GM23248 (cell line): ENCODE measurements around the gene CAMTA2. TPM values are rescaled to one million over a fixed set of nuclear protein-coding genes. Genes with fewer than 3 reads are reported as not detected.
A peak's percentile ranks its signal among the peaks of the same experiment; 100 is the strongest.

ENCODE experiments used
- DNase-seq: peaks from one replicate; pipeline ENCODE4 v3.0.0-alpha.2; 2015
- H2AFZ ChIP-seq: fragments of 200-600 bp; sonication (generic); 2 replicates; pipeline ENCODE4 v1.6.1; 2016; ENCODE audit warnings: antibody characterized with exemption
- H3F3A ChIP-seq: fragments of 200-600 bp; sonication (generic); 2 replicates; pipeline ENCODE4 v1.6.1; 2016; ENCODE audit warnings: mild to moderate bottlenecking, antibody characterized with exemption, mixed run types; ENCODE audit not compliant: insufficient read depth
- H3K27ac ChIP-seq: fragments of 200-600 bp; sonication (generic); 2 replicates; pipeline ENCODE4 v1.5.1; 2016; ENCODE audit warnings: mild to moderate bottlenecking
- H3K27me3 ChIP-seq: fragments of 200-600 bp; sonication (generic); replicated peaks from 2 replicates; pipeline ENCODE4 v1.6.1; 2016; ENCODE audit warnings: mild to moderate bottlenecking; ENCODE audit not compliant: insufficient read depth
- H3K36me3 ChIP-seq: fragments of 200-600 bp; sonication (generic); 2 replicates; pipeline ENCODE4 v1.6.1; 2016; ENCODE audit warnings: low read depth, mild to moderate bottlenecking
- H3K4me1 ChIP-seq: fragments of 200-600 bp; sonication (generic); 2 replicates; pipeline ENCODE4 v1.6.1; 2016; ENCODE audit warnings: mild to moderate bottlenecking; ENCODE audit not compliant: insufficient read depth
- H3K4me2 ChIP-seq: fragments of 200-600 bp; sonication (generic); one replicate; pipeline ENCODE4 v1.6.1; 2016; ENCODE audit warnings: mild to moderate bottlenecking; ENCODE audit not compliant: unreplicated experiment
- H3K4me3 ChIP-seq: fragments of 200-600 bp; sonication (generic); 2 replicates; pipeline ENCODE4 v1.5.1; 2016; ENCODE audit warnings: mild to moderate bottlenecking
- H3K79me2 ChIP-seq: fragments of 200-600 bp; sonication (generic); 2 replicates; pipeline ENCODE4 v1.6.1; 2016; ENCODE audit warnings: mild to moderate bottlenecking; ENCODE audit not compliant: insufficient read depth
- H3K9ac ChIP-seq: fragments of 200-600 bp; sonication (generic); 2 replicates; pipeline ENCODE4 v1.6.1; 2016; ENCODE audit warnings: mild to moderate bottlenecking
- H3K9me2 ChIP-seq: fragments of 200-600 bp; sonication (generic); 2 replicates; pipeline ENCODE4 v1.6.1; 2016; ENCODE audit warnings: mixed run types, mild to moderate bottlenecking, moderate library complexity; ENCODE audit not compliant: insufficient read depth
- H3K9me3 ChIP-seq: fragments of 200-600 bp; sonication (generic); one replicate; pipeline ENCODE4 v1.6.1; 2017; ENCODE audit warnings: low read depth
- H4K20me1 ChIP-seq: fragments of 200-600 bp; sonication (generic); 2 replicates; pipeline ENCODE4 v1.6.0; 2016; ENCODE audit not compliant: insufficient read depth
- EZH2 ChIP-seq: fragments of 200-600 bp; sonication (generic); IDR thresholded peaks from 2 replicates; pipeline ENCODE4 v1.6.1; 2018; ENCODE audit warnings: antibody characterized with exemption, mild to moderate bottlenecking; ENCODE audit not compliant: insufficient read depth, poor library complexity, severe bottlenecking
- EZH2phosphoT487 ChIP-seq: fragments of 200-600 bp; sonication (generic); IDR thresholded peaks from 2 replicates; pipeline ENCODE4 v1.6.1; 2018; ENCODE audit warnings: antibody characterized with exemption, moderate library complexity, mild to moderate bottlenecking, low read depth; ENCODE audit not compliant: insufficient read depth
- WGBS, 2 experiments: methylation state at CpG; one replicate each; pipeline ENCODE4 v1.1.6; 2015 to 2017; ENCODE audit warnings: low lambda C conversion rate in 2 of 2, low coverage in 1 of 2; ENCODE audit errors: missing lambda C conversion rate in 2 of 2; 5-methylcytosine and 5-hydroxymethylcytosine counted together
- in situ Hi-C: fragments of 300-500 bp; cut with MboI; formaldehyde crosslinking; loops from 2 replicates; pipeline ENCODE4 v1.15.0; 2020
- polyA plus RNA-seq: library from polyadenylated mRNA; unstranded; fragments of >200 nt; fragmentation: Nextera tagmentation; extraction: Ambion mirVana; gene quantifications from 2 replicates; pipeline ENCODE4 v1.2.1, GENCODE V29; 2016
- total RNA-seq: library from RNA; depleted of rRNA; stranded (reverse); fragments of >200 nt; shearing (Covaris generic); gene quantifications from 2 replicates; pipeline ENCODE4 v1.2.3, GENCODE V29; 2014

CAMTA2 gene
- total and polyA plus RNA-seq, 2 experiments from 2014 or later: 10.1 to 28.8 TPM

- Histone ChIP-seq H2AFZ (no peak overlapping the region), H3K79me2 (no peaks in the 10 kb centered on the region), H3K9me2 (no peaks in the 10 kb centered on the region), H3K9ac (no peak overlapping the region), H3K4me1 (peaks cover 10% of the 10 kb centered on the region), H3K4me2 (no peak overlapping the region), H3K36me3 (peaks cover 39% of the 10 kb centered on the region), H3F3A (0 out of 2 replicates have a peak, but pooled peaks cover 4% of the 10 kb centered on the region), H3K27ac (peak overlapping the region; percentile 52), H4K20me1 (no peaks in the 10 kb centered on the region), H3K27me3 (no peaks in the 10 kb centered on the region), H3K4me3 (no peak overlapping the region), H3K9me3 (no peaks in the 10 kb centered on the region)
- no peak for TF ChIP-seq EZH2
- TF ChIP-seq EZH2phosphoT487: no peak
- DNase-seq: peak; percentile 87
- WGBS, 2 experiments: 60 to 68% methylated on average over 6 of the region's 6 CpGs
- in situ Hi-C loops: no loop called here
Measured at GRCh38 chr17:5011928-5012327, 24.5 kb upstream of the CAMTA2 start.

- H2AFZ ChIP-seq: no peak overlapping the region
- no peaks in the 10 kb centered on the region for H3K9me2 ChIP-seq
- no peak for DNase-seq
- no peak overlapping the region for H3K4me2 ChIP-seq
- no peaks in the 10 kb centered on the region for H3F3A ChIP-seq
- H3K9me3 ChIP-seq: no peaks in the 10 kb centered on the region
- H3K36me3 ChIP-seq: peaks cover 31% of the 10 kb centered on the region; the same call in 1 of the 2 replicates
- H3K27ac ChIP-seq: no peak overlapping the region
- no peak overlapping the region for H3K9ac ChIP-seq
- H3K79me2 ChIP-seq: peaks cover 52% of the 10 kb centered on the region
- no peaks in the 10 kb centered on the region for H3K27me3 ChIP-seq
- TF ChIP-seq EZH2phosphoT487 (no peak), EZH2 (no peak)
- 96 to 97% methylated on average over 17 to 18 of the region's 18 CpGs for WGBS, 2 experiments
- no peak overlapping the region for H3K4me3 ChIP-seq
- no peaks in the 10 kb centered on the region for H4K20me1 ChIP-seq
- in situ Hi-C loops: no loop called here
- peaks cover 13% of the 10 kb centered on the region; the same call in 1 of the 2 replicates for H3K4me1 ChIP-seq
Measured at GRCh38 chr17:5003214-5003867, 15.9 kb upstream of the CAMTA2 start.

- Histone ChIP-seq H4K20me1 (no peaks in the 10 kb centered on the region), H3K4me1 (peaks cover 13% of the 10 kb centered on the region; the same call in 1 of the 2 replicates), H3K9ac (no peak overlapping the region), H3K27ac (no peak overlapping the region), H2AFZ (no peak overlapping the region), H3K27me3 (no peaks in the 10 kb centered on the region), H3K79me2 (peaks cover 57% of the 10 kb centered on the region), H3F3A (no peaks in the 10 kb centered on the region), H3K4me2 (no peak overlapping the region), H3K4me3 (no peak overlapping the region), H3K9me2 (no peaks in the 10 kb centered on the region), H3K36me3 (peaks cover 23% of the 10 kb centered on the region; the same call in 1 of the 2 replicates), H3K9me3 (no peaks in the 10 kb centered on the region)
- in situ Hi-C loops: no loop called here
- TF ChIP-seq EZH2phosphoT487 (no peak), EZH2 (no peak)
- WGBS, 2 experiments: 86 to 89% methylated on average over 20 of the region's 20 CpGs
- DNase-seq: no peak
Measured at GRCh38 chr17:5002121-5002788, 14.8 kb upstream of the CAMTA2 start.

GRCh38 chr17:5000237-5000639, 12.8 kb upstream of the CAMTA2 start:
- Histone ChIP-seq H3K9me2 (no peaks in the 10 kb centered on the region), H3K27ac (no peak overlapping the region), H2AFZ (no peak overlapping the region), H3K36me3 (peaks cover 10% of the 10 kb centered on the region; the same call in 1 of the 2 replicates), H3K4me1 (peaks cover 13% of the 10 kb centered on the region; the same call in 1 of the 2 replicates), H3K27me3 (no peaks in the 10 kb centered on the region), H3K79me2 (peaks cover 56% of the 10 kb centered on the region), H3K9me3 (no peaks in the 10 kb centered on the region), H3K9ac (peak overlapping the region; percentile 80), H3K4me3 (peak overlapping the region; percentile 94), H4K20me1 (no peaks in the 10 kb centered on the region), H3F3A (no peaks in the 10 kb centered on the region), H3K4me2 (peak overlapping the region; percentile 86)
- DNase-seq: peak; percentile 27
- in situ Hi-C loops: no loop called here
- WGBS, 2 experiments: 42 to 45% methylated on average over 8 to 11 of the region's 11 CpGs
- TF ChIP-seq EZH2phosphoT487 (no peak), EZH2 (no peak)
